Measurements from ENCODE around the gene ACSF2. TPM values are rescaled to one million over a fixed set of nuclear protein-coding genes. Genes with fewer than 3 reads are reported as not detected.

ACSF2 gene
- total and polyA plus RNA-seq, 2 donors from 2014 or later = 44.4 to 404 TPM

GRCh38 chr17:50465171-50465570, 39.2 kb downstream of the ACSF2 start:
- no peak overlapping the region for H3K9ac ChIP-seq (ENCODE audit: low read length in 3 of 3)
- H3K36me3 ChIP-seq (ENCODE audit: control insufficient read depth in 2 of 3, insufficient read depth in 3 of 3, low read length in 3 of 3) = peaks cover 0 to 23% (median 8%) of the 10 kb centered on the region in 3 donors
- DNase-seq (no peak), FAIRE-seq (no peak)
- H3K4me3 ChIP-seq (ENCODE audit: low read length in 3 of 3) = no peak overlapping the region
- no peaks in the 10 kb centered on the region for H3K9me3 ChIP-seq (ENCODE audit: control insufficient read depth in 2 of 3, insufficient read depth in 1 of 3, low read length in 3 of 3)
- TF ChIP-seq CTCF (IDR thresholded peaks at IDR 0.05; ENCODE audit: borderline replicate concordance, extremely low read depth, insufficient read depth) = no peak
- no peak overlapping the region for H3K27ac ChIP-seq (ENCODE audit: low read depth in 2 of 2, low read length in 2 of 2)
- intact Hi-C loops (cut with DNase I) = no loop called here
- peaks cover 0 to 8% (median 5%) of the 10 kb centered on the region in 3 donors for H3K4me1 ChIP-seq (ENCODE audit: control insufficient read depth in 2 of 3, insufficient read depth in 2 of 3, low read depth in 1 of 3, low read length in 3 of 3)
- H3K27me3 ChIP-seq (ENCODE audit: control insufficient read depth, insufficient read depth, low read length) = no peaks in the 10 kb centered on the region

- FAIRE-seq (no peak), DNase-seq (no peak)
- H3K4me3 ChIP-seq (ENCODE audit: low read length in 3 of 3) = no peak overlapping the region
- H3K9ac ChIP-seq (ENCODE audit: low read length in 3 of 3) = no peak overlapping the region
- intact Hi-C loops (cut with DNase I) = no loop called here
- H3K4me1 ChIP-seq (ENCODE audit: control insufficient read depth in 2 of 3, insufficient read depth in 2 of 3, low read depth in 1 of 3, low read length in 3 of 3) = peaks cover 0 to 7% (median 4%) of the 10 kb centered on the region in 3 donors
- H3K36me3 ChIP-seq (ENCODE audit: control insufficient read depth in 2 of 3, insufficient read depth in 3 of 3, low read length in 3 of 3) = peaks cover 0 to 23% (median 3%) of the 10 kb centered on the region in 3 donors
- no peaks in the 10 kb centered on the region for H3K9me3 ChIP-seq (ENCODE audit: control insufficient read depth in 2 of 3, insufficient read depth in 1 of 3, low read length in 3 of 3)
- TF ChIP-seq CTCF (IDR thresholded peaks at IDR 0.05; ENCODE audit: borderline replicate concordance, extremely low read depth, insufficient read depth) = no peak
- no peak overlapping the region for H3K27ac ChIP-seq (ENCODE audit: low read depth in 2 of 2, low read length in 2 of 2)
- no peaks in the 10 kb centered on the region for H3K27me3 ChIP-seq (ENCODE audit: control insufficient read depth, insufficient read depth, low read length)
These were observed 39.6 kb downstream of the ACSF2 start for GRCh38 chr17:50465635-50466034.

- H3K9ac ChIP-seq (ENCODE audit: low read length in 3 of 3) = no peak overlapping the region
- no peak for DNase-seq
- FAIRE-seq = no peak
- no peak for TF ChIP-seq CTCF (IDR thresholded peaks at IDR 0.05; ENCODE audit: borderline replicate concordance, extremely low read depth, insufficient read depth)
- no peaks in the 10 kb centered on the region for H3K9me3 ChIP-seq (ENCODE audit: control insufficient read depth in 2 of 3, insufficient read depth in 1 of 3, low read length in 3 of 3)
- no peaks in the 10 kb centered on the region for H3K27me3 ChIP-seq (ENCODE audit: control insufficient read depth, insufficient read depth, low read length)
- peaks cover 0 to 23% (median 2%) of the 10 kb centered on the region in 3 donors for H3K36me3 ChIP-seq (ENCODE audit: control insufficient read depth in 2 of 3, insufficient read depth in 3 of 3, low read length in 3 of 3)
- intact Hi-C loops (cut with DNase I) = no loop called here
- H3K4me3 ChIP-seq (ENCODE audit: low read length in 3 of 3) = no peak overlapping the region
- H3K4me1 ChIP-seq (ENCODE audit: control insufficient read depth in 2 of 3, insufficient read depth in 2 of 3, low read depth in 1 of 3, low read length in 3 of 3) = peaks cover 0 to 7% (median 0%) of the 10 kb centered on the region in 3 donors
- H3K27ac ChIP-seq (ENCODE audit: low read depth in 2 of 2, low read length in 2 of 2) = peak overlapping the region in 1 of 2 donors; percentile 43
These were observed 40.5 kb downstream of the ACSF2 start for GRCh38 chr17:50466371-50467113.

Data from kidney (tissue), 14 donors.